Adrenal gland (tissue), 5 donors: Measurements from ENCODE around the gene SLITRK2.

ENCODE experiments used
- CTCF ChIP-seq, 6 experiments: fragments of 450-650 bp in 4 of 6; fragments of 200-600 bp in 2 of 6; sonication (generic) in 1 of 6; IDR thresholded peaks; 1 replicate in 5 of 6; 2 replicates in 1 of 6; pipeline versions ENCODE4 v1.5.1 to v1.8.0; 2016 to 2021; ENCODE audit warnings: antibody characterized with exemption in 6 of 6, mild to moderate bottlenecking in 2 of 6, moderate library complexity in 1 of 6
- POLR2A ChIP-seq, 2 donors: fragments of 450-650 bp; IDR thresholded peaks; one replicate each; pipeline ENCODE4 v1.6.1; 2017; ENCODE audit warnings: antibody characterized with exemption in 2 of 2, mild to moderate bottlenecking in 2 of 2, moderate library complexity in 1 of 2
- donor health status: DM: no; HTN: no; CAD: no.

GRCh38 chrX:145856181-145856580 is 38.6 kb downstream of the SLITRK2 start:
- TF ChIP-seq POLR2A (IDR thresholded peaks at IDR 0.05) (no peak), CTCF (IDR thresholded peaks at IDR 0.05) (no peak)
